ENCODE data around the gene C1orf87. TPM values are rescaled to one million over a fixed set of nuclear protein-coding genes. Genes with fewer than 3 reads are reported as not detected.

Gene C1orf87
- not detected in 2 replicates for total RNA-seq

GRCh38 chr1:60073605-60074278 lies at the start of gene C1orf87:
TSS of gene C1orf87 (minus strand) at chr1:60073770. CDS start at chr1:60072643, 1,127 bp downstream.
- DNase-seq, result no peak

- no peak for DNase-seq
Measured at GRCh38 chr1:60118085-60118484, 44.5 kb upstream of the C1orf87 start.

- DNase-seq, result no peak
Measured at GRCh38 chr1:60114745-60115318, 41.3 kb upstream of the C1orf87 start.

- DNase-seq, result no peak
Measured at GRCh38 chr1:60113596-60113995, 40.0 kb upstream of the C1orf87 start.

GRCh38 chr1:60113028-60113427 lies 39.5 kb upstream of the C1orf87 start:
- no peak for DNase-seq

GRCh38 chr1:60111716-60112115 lies 38.1 kb upstream of the C1orf87 start:
- no peak for DNase-seq

GRCh38 chr1:60111118-60111517 lies 37.5 kb upstream of the C1orf87 start:
- DNase-seq, result no peak

GRCh38 chr1:60108196-60108595 lies 34.6 kb upstream of the C1orf87 start:
- no peak for DNase-seq

GRCh38 chr1:60103186-60103585 lies 29.6 kb upstream of the C1orf87 start:
- no peak for DNase-seq

GRCh38 chr1:60102267-60103061 lies 28.9 kb upstream of the C1orf87 start:
- DNase-seq, result no peak

GRCh38 chr1:60101516-60101915 lies 27.9 kb upstream of the C1orf87 start:
- DNase-seq, result peak; percentile 47

- no peak for DNase-seq
Measured at GRCh38 chr1:60091195-60091715, 17.7 kb upstream of the C1orf87 start.

GRCh38 chr1:60090655-60091054 lies 17.1 kb upstream of the C1orf87 start:
- no peak for DNase-seq

GRCh38 chr1:60088620-60089155 lies 15.1 kb upstream of the C1orf87 start:
- DNase-seq, result no peak

- no peak for DNase-seq
Measured at GRCh38 chr1:60087681-60088080, 14.1 kb upstream of the C1orf87 start.

GRCh38 chr1:60078182-60078581 lies 4.6 kb upstream of the C1orf87 start:
- DNase-seq, result no peak

GRCh38 chr1:60071296-60071695 lies 2.3 kb downstream of the C1orf87 start:
- no peak for DNase-seq

- DNase-seq, result no peak
Measured at GRCh38 chr1:60069691-60070090, 3.9 kb downstream of the C1orf87 start.

GRCh38 chr1:60068393-60069045 lies 5.1 kb downstream of the C1orf87 start:
- DNase-seq, result no peak

GRCh38 chr1:60066001-60066400 lies 7.6 kb downstream of the C1orf87 start:
- no peak for DNase-seq

GRCh38 chr1:60065199-60065598 lies 8.4 kb downstream of the C1orf87 start:
- no peak for DNase-seq

GRCh38 chr1:60063561-60063960 lies 10.0 kb downstream of the C1orf87 start:
- DNase-seq, result no peak

- no peak for DNase-seq
Measured at GRCh38 chr1:60059468-60059867, 14.1 kb downstream of the C1orf87 start.
